ENCODE data around the gene CLDN10.

DNA sequence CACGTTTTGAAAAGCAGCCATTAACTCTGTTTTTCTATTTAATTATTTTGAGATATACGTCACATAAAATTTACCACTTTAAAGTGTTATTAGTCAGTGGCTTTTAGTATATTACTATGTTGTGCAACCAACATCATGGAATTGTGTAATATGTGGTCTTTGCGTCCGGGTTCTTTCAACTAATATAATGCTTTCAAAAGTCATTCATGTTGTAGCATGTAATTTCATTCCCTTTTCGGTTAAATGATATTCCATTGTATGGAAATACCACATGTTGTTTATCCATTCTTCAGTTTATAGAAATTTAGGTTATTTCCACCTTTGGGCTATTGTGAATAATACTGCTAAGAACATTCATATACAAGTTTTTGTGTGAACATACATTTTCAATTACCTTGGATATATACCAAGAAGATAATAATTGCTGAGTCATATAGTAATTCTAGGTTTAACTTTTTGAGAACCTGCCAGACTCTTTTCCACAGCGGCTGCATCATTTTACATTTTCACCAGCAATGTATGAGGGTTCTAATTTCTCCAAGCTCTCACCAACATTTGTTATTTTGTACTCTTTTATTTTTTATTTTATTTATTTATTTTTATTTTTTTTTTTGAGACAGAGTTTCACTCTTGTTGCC is 28.1 kb upstream of the CLDN10 start:
- TF ChIP-seq, protein P1, sequence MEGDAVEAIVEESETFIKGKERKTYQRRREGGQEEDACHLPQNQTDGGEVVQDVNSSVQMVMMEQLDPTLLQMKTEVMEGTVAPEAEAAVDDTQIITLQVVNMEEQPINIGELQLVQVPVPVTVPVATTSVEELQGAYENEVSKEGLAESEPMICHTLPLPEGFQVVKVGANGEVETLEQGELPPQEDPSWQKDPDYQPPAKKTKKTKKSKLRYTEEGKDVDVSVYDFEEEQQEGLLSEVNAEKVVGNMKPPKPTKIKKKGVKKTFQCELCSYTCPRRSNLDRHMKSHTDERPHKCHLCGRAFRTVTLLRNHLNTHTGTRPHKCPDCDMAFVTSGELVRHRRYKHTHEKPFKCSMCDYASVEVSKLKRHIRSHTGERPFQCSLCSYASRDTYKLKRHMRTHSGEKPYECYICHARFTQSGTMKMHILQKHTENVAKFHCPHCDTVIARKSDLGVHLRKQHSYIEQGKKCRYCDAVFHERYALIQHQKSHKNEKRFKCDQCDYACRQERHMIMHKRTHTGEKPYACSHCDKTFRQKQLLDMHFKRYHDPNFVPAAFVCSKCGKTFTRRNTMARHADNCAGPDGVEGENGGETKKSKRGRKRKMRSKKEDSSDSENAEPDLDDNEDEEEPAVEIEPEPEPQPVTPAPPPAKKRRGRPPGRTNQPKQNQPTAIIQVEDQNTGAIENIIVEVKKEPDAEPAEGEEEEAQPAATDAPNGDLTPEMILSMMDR (IDR thresholded peaks at IDR 0.05; ENCODE audit: insufficient read depth, low read depth, low read length): no peak
- no peak for TF ChIP-seq EZH2 (IDR thresholded peaks at IDR 0.05; ENCODE audit: insufficient read depth, low read length)

Data from astrocyte (in vitro differentiated cells and primary cell).